A673 (cell line): ENCODE results near the gene ZNF552. TPM values are rescaled to one million over a fixed set of nuclear protein-coding genes. Genes with fewer than 3 reads are reported as not detected.
"Not testable (repeated sequence)": the region's sequence is repeated elsewhere in the genome, so short reads cannot be mapped to it uniquely, and the experiment has no call there.

Experiments
- BruUV-seq: library from RNA; stranded (reverse); fragments of 400-500 nt; replicated peaks from 2 replicates; lab custom pipeline; 2021; lab: Mats Ljungman, UMichigan
- CTCF ChIA-PET: fragments of 300-600 bp; sonication (Branson Sonifier 250); formaldehyde crosslinking; loops from one replicate; lab custom pipeline; 2022; ENCODE audit warnings: antibody characterized with exemption; lab: Charles Lee
- POLR2A ChIA-PET: fragments of 300-600 bp; sonication (Branson Sonifier 250); formaldehyde crosslinking; loops from one replicate; lab custom pipeline; 2022; ENCODE audit warnings: antibody characterized with exemption; ENCODE audit not compliant: low non-redundant PET; lab: Charles Lee
- DNase-seq: peaks from one replicate; pipeline ENCODE4 v3.0.0-alpha.2; 2015; ENCODE audit warnings: low spot score
- H3K27ac ChIP-seq: fragments of 200-600 bp; sonication (generic); 2 replicates; pipeline ENCODE4 v1.5.1; 2016; ENCODE audit warnings: mixed run types, low read depth, mild to moderate bottlenecking, mixed read lengths, antibody characterized with exemption, low read length; ENCODE audit not compliant: poor library complexity, severe bottlenecking
- H3K27me3 ChIP-seq: fragments of 200-600 bp; sonication (generic); replicated peaks from 2 replicates; pipeline ENCODE4 v1.6.1; 2017; ENCODE audit warnings: mixed run types, low read depth, mild to moderate bottlenecking, mixed read lengths, antibody characterized with exemption, low read length; ENCODE audit not compliant: insufficient read depth, poor library complexity
- H3K36me3 ChIP-seq: fragments of 200-600 bp; sonication (generic); 2 replicates; pipeline ENCODE4 v1.6.1; 2016; ENCODE audit warnings: mixed run types, mild to moderate bottlenecking, mixed read lengths, antibody characterized with exemption, low read length; ENCODE audit not compliant: insufficient read depth, poor library complexity, severe bottlenecking
- H3K4me1 ChIP-seq: fragments of 200-600 bp; sonication (generic); 2 replicates; pipeline ENCODE4 v1.6.1; 2017; ENCODE audit warnings: mixed run types, mild to moderate bottlenecking, mixed read lengths, antibody characterized with exemption, low read length; ENCODE audit not compliant: insufficient read depth, poor library complexity, severe bottlenecking
- H3K4me3 ChIP-seq: fragments of 200-600 bp; sonication (generic); 2 replicates; pipeline ENCODE4 v1.5.1; 2016; ENCODE audit warnings: low read depth, mixed run types, mild to moderate bottlenecking, mixed read lengths, low read length; ENCODE audit not compliant: poor library complexity, severe bottlenecking
- H3K9me3 ChIP-seq: fragments of 200-600 bp; sonication (generic); 2 replicates; pipeline ENCODE4 v1.6.1; 2016; ENCODE audit warnings: mixed run types, low read depth, mild to moderate bottlenecking, mixed read lengths, antibody characterized with exemption, low read length; ENCODE audit not compliant: poor library complexity, severe bottlenecking
- EZH2 ChIP-seq: fragments of 200-600 bp; sonication (generic); IDR thresholded peaks from 2 replicates; pipeline ENCODE4 v1.6.1; 2017; ENCODE audit warnings: borderline replicate concordance, low read depth, mild to moderate bottlenecking, mixed read lengths, antibody characterized with exemption, low read length; ENCODE audit not compliant: poor library complexity, severe bottlenecking
- intact Hi-C: fragments of 100-400 bp; cut with micrococcal nuclease; formaldehyde crosslinking; loops from one replicate; pipeline ENCODE4 v1.10.0; 2022; ENCODE audit not compliant: unreplicated experiment
- total RNA-seq: library from RNA; stranded (reverse); gene quantifications from 2 replicates; pipeline ENCODE4 v1.2.3, GENCODE V29; 2021
- TF ChIP-seq, protein P1 (sequence below): fragments of 300-800, 200-600 bp; sonication (generic); conservative IDR thresholded peaks from 2 replicates; pipeline ENCODE4 v1.5.1; 2017; ENCODE audit warnings: low read depth, mild to moderate bottlenecking, antibody characterized with exemption, low read length, moderate library complexity, mixed read lengths

ZNF552 gene
- total RNA-seq, 1 experiment from 2014 or later, result 10.6 TPM

DNA sequence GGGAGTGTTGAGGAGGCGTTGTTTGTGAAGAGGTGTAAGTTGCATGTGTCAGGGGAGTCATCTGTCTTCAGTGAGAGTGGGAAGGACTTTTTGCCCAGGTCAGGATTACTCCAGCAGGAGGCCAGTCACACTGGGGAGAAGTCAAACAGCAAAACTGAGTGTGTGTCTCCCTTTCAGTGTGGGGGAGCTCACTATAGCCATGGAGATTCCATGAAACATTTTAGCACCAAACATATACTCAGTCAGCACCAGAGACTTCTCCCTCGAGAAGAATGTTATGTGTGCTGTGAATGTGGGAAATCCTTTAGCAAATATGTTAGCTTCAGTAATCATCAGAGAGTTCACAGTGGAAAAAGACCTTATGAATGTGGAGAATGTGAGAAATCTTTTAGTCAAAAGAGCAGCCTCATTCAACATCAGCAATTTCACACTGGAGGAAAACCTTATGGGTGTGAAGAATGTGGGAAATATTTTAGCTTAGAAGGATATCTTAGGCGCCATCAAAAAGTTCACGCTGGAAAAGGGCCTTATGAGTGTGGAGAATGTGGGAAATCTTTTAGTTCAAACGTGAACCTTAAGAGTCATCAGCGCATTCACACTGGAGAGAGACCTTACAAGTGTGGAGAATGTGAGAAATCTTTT is 26.5 kb upstream of the ZNF552 start:
- DNase-seq, result no peak
- Histone ChIP-seq H3K4me1 (no peaks in the 10 kb centered on the region), H3K27ac (no peak overlapping the region), H3K27me3 (no peaks in the 10 kb centered on the region), H3K36me3 (peaks cover 7% of the 10 kb centered on the region), H3K4me3 (no peak overlapping the region), H3K9me3 (no peaks in the 10 kb centered on the region)
- BruUV-seq, result no TSS peak
- ChIA-PET POLR2A (no interaction called here), CTCF (no interaction called here)
- no peak for TF ChIP-seq EZH2
- TF ChIP-seq, protein P1, sequence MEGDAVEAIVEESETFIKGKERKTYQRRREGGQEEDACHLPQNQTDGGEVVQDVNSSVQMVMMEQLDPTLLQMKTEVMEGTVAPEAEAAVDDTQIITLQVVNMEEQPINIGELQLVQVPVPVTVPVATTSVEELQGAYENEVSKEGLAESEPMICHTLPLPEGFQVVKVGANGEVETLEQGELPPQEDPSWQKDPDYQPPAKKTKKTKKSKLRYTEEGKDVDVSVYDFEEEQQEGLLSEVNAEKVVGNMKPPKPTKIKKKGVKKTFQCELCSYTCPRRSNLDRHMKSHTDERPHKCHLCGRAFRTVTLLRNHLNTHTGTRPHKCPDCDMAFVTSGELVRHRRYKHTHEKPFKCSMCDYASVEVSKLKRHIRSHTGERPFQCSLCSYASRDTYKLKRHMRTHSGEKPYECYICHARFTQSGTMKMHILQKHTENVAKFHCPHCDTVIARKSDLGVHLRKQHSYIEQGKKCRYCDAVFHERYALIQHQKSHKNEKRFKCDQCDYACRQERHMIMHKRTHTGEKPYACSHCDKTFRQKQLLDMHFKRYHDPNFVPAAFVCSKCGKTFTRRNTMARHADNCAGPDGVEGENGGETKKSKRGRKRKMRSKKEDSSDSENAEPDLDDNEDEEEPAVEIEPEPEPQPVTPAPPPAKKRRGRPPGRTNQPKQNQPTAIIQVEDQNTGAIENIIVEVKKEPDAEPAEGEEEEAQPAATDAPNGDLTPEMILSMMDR, result no peak
- intact Hi-C loops, result no loop called here

DNA sequence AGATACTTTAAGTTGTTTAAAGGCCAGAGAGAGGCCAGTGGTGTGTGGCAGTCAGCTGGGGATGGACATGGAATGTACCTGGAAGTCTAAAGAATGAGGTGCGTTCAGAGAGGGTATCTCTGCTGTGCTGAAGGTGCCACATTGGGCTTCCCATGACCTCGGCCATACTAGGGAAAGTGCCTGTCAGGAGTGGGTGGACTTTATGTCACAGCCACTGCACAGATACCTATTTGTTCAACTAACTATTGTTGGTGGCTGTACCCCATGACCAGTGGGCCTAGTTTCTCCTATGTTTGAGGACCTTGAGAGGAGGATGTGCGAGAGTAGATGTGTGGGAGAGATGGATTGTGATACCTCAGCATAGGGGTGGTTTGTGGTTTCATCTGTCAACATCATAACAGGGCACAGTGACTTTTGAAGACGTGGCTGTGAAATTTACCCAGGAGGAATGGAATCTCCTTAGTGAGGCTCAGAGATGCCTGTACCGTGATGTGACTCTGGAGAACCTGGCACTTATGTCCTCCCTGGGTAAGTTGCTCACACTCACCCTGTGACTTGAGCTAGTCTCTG is 24.0 kb upstream of the ZNF552 start:
- H3K4me3 ChIP-seq, BruUV-seq, H3K27ac ChIP-seq, H3K27me3 ChIP-seq, CTCF ChIA-PET, intact Hi-C loops, DNase-seq, POLR2A ChIA-PET, H3K4me1 ChIP-seq, H3K9me3 ChIP-seq, H3K36me3 ChIP-seq: not testable (repeated sequence)

DNA sequence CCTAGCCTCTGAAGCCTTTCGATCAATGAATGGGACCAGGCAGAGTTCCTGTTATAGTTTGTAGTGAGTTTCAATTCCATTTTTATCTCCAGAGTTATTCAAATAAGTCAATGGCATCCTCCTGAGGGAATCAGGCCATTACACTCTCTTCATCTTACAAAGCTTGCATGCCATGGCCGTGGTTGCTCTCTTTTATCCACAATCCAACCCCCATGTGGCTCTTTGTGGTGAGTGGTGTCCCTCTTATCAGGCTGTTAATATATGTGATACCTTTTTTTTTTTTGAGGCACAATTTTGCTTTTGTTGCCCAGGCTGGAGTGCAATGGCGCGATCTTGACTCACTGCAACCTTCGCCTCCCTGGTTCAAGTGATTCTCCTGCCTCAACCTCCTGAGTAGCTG is 22.3 kb upstream of the ZNF552 start:
- DNase-seq, POLR2A ChIA-PET, H3K4me1 ChIP-seq, intact Hi-C loops, H3K4me3 ChIP-seq, BruUV-seq, H3K36me3 ChIP-seq, H3K9me3 ChIP-seq, CTCF ChIA-PET, H3K27me3 ChIP-seq, H3K27ac ChIP-seq: not testable (repeated sequence)

DNA sequence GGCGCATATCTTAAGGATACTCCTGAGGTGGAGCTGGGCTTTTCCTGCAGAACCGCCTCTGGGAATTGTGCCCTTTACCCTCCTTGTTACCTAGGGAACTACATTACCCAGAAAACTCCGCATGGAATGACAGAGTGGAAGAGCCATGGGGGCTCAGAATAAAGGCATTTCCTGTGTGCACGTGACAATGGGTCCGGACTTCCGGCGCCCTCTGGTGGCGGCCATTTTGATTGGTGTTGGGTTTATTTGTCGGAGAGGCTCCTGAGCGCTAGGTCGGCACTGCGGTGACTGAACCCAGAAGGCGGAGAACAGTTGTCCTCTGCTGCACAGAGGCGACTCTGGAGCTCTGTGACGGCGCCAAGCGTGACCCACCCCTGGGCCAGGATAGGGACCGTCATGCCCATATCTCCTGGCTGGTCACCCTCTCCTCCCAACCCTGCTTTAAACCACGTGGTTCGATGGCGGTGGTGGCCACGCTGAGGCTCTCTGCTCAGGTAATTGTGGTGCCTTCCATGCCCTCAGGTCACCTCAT is 15.4 kb upstream of the ZNF552 start, which contains the start of gene ZNF587B:
TSS of gene ZNF587B (plus strand) at position 229 of the 532 bp plus-strand sequence. CDS start at position 459, 230 bp downstream.
- no peaks in the 10 kb centered on the region for H3K9me3 ChIP-seq
- TF ChIP-seq, protein P1, result peak; percentile 46
- no peak for TF ChIP-seq EZH2
- no peaks in the 10 kb centered on the region for H3K4me1 ChIP-seq
- H3K4me3 ChIP-seq, result no peak within 1 kb of the TSS
- BruUV-seq, result no TSS peak
- intact Hi-C loops, result no loop called here
- H3K27ac ChIP-seq, result no peak within 1 kb of the TSS
- H3K36me3 ChIP-seq, result no peaks in the 10 kb centered on the region
- DNase-seq, result peak; percentile 71
- CTCF ChIA-PET, result interaction anchor here (0.6 kb wide), 1 partner anchor 22 kb away, joined by 8 read pairs; no protein-coding TSS in a partner anchor
- POLR2A ChIA-PET, result no interaction called here
- H3K27me3 ChIP-seq, result no peaks in the 10 kb centered on the region
